GM10266 (cell line): ENCODE data around the gene DDX5.

Experiments
- DNase-seq: peaks from one replicate; pipeline ENCODE4 v3.0.0; 2012; ENCODE audit errors: extremely low spot score
- TF ChIP-seq, protein P1 (sequence below): IDR thresholded peaks from 2 replicates; pipeline ENCODE4 v1.5.1; 2012; ENCODE audit warnings: mild to moderate bottlenecking, low read depth; ENCODE audit not compliant: control insufficient read depth, insufficient read depth; ENCODE audit errors: missing control alignments

Gene DDX5

DNA sequence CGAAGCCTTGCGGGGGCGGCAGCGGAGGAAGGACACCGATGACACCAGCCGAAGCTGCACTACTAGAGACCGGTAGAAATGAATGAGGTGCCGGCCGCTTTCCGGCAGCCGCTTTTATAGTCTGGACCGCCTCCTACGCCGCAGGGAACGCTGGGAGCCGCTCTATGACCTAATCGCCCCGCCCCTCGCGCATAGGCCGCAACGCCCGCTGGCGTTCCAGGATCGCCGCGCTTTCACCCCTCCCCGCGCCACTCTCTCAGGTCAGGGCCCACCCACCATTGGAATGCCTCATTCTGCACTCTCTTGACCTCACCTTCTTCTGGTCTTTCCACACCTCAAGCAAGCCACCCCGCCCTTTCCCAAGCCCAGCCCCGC, at the start of gene DDX5:
Gene DDX5 (minus strand): TSS at position 89 of the 375 bp plus-strand sequence. CDS start 170 bp downstream, outside the sequence.
- TF ChIP-seq, protein P1, sequence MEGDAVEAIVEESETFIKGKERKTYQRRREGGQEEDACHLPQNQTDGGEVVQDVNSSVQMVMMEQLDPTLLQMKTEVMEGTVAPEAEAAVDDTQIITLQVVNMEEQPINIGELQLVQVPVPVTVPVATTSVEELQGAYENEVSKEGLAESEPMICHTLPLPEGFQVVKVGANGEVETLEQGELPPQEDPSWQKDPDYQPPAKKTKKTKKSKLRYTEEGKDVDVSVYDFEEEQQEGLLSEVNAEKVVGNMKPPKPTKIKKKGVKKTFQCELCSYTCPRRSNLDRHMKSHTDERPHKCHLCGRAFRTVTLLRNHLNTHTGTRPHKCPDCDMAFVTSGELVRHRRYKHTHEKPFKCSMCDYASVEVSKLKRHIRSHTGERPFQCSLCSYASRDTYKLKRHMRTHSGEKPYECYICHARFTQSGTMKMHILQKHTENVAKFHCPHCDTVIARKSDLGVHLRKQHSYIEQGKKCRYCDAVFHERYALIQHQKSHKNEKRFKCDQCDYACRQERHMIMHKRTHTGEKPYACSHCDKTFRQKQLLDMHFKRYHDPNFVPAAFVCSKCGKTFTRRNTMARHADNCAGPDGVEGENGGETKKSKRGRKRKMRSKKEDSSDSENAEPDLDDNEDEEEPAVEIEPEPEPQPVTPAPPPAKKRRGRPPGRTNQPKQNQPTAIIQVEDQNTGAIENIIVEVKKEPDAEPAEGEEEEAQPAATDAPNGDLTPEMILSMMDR: no peak
- peak; percentile 93 for DNase-seq

DNA sequence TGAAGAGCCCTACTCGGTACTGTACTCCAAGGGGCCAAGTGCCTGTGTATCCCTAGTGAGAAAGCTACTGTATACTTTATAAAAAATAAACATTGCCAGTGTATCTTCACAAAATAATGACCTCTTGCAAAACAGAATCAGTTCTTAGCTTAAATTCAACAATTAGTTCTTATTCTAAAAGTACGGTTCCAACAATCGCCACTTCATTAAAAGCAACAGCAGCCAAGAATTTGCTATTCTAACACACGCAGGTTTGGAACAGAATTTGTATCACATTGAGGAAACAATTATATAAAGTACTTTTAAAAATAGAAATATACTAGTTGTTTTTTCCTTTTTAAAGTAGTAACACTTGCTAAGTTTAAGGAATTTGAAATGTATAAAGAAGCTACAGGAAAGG, 49.2 kb upstream of the DDX5 start:
- TF ChIP-seq, protein P1: no peak

DNA sequence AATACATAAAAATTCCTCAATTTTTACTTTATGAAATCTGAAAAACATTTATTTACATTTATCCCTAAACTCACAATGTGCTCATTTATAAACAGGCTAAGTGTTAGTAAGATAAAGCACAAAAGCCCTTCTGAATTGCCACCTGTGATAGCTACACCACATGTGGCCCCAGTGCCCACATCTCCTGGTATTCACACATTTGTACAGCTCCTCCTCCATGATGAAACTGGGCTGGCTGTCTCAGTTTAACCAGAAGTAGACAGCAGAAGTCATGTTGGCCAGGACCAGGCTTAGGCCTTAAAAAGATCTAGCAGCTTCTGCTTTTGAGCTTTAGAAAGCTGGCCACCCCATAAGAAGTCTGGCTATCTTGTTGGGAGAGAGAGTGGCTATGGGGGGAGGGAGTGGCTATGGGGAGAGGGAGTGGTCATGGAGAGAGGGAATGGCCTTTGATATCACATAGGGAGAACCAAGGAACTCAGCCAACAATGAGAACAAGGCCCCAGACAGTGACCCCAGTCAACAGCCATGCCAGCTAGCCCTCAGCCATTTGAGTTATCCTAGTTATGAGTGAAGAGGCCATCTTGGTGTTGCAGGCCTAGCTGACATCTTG, 48.0 kb upstream of the DDX5 start:
- TF ChIP-seq, protein P1: no peak
- DNase-seq: no peak

More for the DNA sequence above, 49.2 kb upstream of the DDX5 start:
- DNase-seq: no peak

DNA sequence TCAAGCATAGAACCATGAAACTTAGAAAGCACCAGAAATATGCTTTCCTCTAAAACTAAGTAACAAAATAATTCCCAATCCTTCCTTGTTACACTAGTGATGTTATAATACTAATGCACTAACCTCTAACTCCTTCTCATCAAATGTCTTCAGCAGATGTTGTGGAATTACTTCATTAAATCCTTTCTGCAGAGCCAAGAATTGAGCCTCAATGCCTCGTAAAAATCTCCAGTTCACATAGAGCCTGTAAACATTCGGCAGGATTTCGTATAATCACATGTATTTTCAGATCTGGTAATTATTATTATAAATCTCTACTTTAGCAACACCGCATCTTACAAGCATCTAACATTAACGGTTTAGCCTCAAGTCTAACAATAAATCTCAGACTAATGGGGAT, 45.4 kb upstream of the DDX5 start:
- DNase-seq: no peak
- TF ChIP-seq, protein P1: no peak

DNA sequence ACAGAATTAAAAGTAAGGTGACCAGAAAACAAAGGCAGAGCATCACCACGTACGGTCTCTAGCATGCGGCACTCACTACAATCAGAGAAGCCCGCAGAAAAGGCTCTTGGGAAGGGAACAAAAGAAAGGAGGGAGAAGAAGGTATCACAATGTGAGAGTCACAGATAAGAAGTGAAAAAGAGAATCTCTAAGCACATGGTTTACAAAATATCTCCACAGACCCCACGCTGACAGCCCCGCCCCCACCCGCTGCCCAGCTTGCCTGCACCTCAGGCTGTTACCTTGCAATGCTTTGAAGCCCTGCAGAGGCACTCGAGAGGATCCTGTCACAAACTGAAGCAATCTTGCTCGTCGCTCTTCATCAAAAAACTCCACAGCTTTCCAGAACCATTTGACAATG, 41.2 kb upstream of the DDX5 start:
- DNase-seq: no peak
- TF ChIP-seq, protein P1: no peak

DNA sequence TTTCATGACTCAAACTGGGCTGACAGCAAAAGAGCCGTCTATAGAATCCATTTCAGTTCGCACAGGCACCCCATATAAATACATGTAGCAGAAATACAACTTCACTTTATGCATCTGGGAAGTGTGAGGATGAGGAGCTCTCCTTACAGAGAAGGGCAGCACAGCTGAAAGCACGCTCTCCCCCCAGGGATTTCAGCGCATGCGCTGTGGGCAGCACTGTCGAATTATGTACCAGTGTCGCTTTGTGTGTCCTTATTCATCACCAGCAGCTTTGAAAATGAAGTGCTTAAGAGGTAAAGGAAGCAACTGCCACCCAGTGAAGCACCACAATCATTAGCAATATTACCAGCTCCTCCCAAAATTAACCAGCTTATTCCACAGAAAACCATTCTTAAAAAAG, 40.6 kb upstream of the DDX5 start:
- TF ChIP-seq, protein P1: no peak
- DNase-seq: no peak

DNA sequence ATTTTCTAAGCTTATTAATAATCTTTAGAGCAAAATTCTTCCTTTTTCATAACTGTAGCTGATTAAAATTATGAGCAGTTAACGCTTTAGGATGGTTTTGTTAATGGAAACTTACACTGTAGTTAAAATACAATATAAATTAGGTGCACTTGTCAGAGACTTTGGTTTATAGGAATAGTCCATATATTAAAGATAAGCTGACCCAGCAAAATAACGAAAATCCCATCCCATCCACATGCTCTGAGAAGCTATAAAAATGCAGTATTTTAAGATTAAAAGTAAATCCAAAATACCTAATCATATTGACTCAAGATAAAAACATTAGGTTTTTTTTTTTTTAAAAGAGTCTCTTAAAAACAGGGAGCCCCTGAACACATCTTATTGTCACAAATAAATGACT, 38.7 kb upstream of the DDX5 start:
- no peak for DNase-seq
- TF ChIP-seq, protein P1: no peak
